ENCODE results near the gene TRNAU1AP. TPM values are rescaled to one million over a fixed set of nuclear protein-coding genes. Genes with fewer than 3 reads are reported as not detected.

TRNAU1AP gene
- total and polyA plus RNA-seq, 10 of the 15 experiments (the other 5 are each of a cell fraction or from before 2014, with no cell fraction given): 24.3 to 67.0 (median 31.8) TPM

DNA sequence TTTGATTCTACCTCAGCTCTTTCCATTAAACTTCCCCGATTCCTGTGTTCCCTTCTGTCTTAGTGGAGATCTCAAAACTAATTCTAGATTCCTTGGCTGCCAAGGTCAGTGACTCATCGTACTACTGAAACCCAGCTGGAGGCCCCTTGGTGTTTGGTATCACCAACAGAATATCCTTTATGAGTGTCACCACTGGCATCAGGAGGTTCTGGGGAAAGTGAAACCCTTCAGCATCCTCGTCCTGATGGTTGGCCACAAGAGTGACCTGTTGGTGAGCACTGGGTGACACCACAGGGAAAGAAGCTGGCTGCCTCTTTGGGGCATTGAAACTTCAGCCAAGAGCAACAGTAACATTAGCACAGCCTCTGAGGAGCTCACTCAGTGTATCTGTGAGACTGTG lies 48.8 kb downstream of the TRNAU1AP start (continued):
- TF ChIP-seq, protein P1, sequence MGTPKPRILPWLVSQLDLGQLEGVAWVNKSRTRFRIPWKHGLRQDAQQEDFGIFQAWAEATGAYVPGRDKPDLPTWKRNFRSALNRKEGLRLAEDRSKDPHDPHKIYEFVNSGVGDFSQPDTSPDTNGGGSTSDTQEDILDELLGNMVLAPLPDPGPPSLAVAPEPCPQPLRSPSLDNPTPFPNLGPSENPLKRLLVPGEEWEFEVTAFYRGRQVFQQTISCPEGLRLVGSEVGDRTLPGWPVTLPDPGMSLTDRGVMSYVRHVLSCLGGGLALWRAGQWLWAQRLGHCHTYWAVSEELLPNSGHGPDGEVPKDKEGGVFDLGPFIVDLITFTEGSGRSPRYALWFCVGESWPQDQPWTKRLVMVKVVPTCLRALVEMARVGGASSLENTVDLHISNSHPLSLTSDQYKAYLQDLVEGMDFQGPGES (IDR thresholded peaks at IDR 0.05): no peak
- TF ChIP-seq JUND (IDR thresholded peaks at IDR 0.05; ENCODE audit: low read depth, low read length) (no peak), NFIC (IDR thresholded peaks at IDR 0.05; ENCODE audit: low read depth, low read length) (peak; percentile 33; the same call in 1 of the 2 replicates), CHD1 (IDR thresholded peaks at IDR 0.05; ENCODE audit: low read depth, low read length) (no peak), POU2F2 (IDR thresholded peaks at IDR 0.05; ENCODE audit: borderline replicate concordance, low read depth, low read length) (no peak), DPF2 (IDR thresholded peaks at IDR 0.05) (peak; percentile 18; the same call in 1 of the 2 replicates), CBX5 (IDR thresholded peaks at IDR 0.05; ENCODE audit: low read depth) (no peak), TCF12 (IDR thresholded peaks at IDR 0.05; ENCODE audit: low read depth, low read length) (peak; percentile 73; the same call in 1 of the 2 replicates), SMAD1 (IDR thresholded peaks at IDR 0.05; ENCODE audit: low read depth, partially characterized antibody) (no peak), NBN (IDR thresholded peaks at IDR 0.05) (no peak), SUPT20H (IDR thresholded peaks at IDR 0.05; ENCODE audit: borderline replicate concordance, control insufficient read depth, low read depth, low read length) (no peak), SREBF1 (IDR thresholded peaks at IDR 0.05; ENCODE audit: low read length) (no peak), POLR2AphosphoS2 (IDR thresholded peaks at IDR 0.05; ENCODE audit: low read depth, low read length) (no peak), EP300 (IDR thresholded peaks at IDR 0.05; ENCODE audit: borderline replicate concordance in 1 of 2, control insufficient read depth in 1 of 2, low read depth in 2 of 2, low read length in 2 of 2) (no peak), NR2C2 (IDR thresholded peaks at IDR 0.05; ENCODE audit: borderline replicate concordance, control insufficient read depth, insufficient read length, low read depth) (no peak), CBX3 (IDR thresholded peaks at IDR 0.05; ENCODE audit: borderline replicate concordance, low read depth) (no peak), NRF1 (conservative IDR thresholded peaks at IDR 0.05; ENCODE audit: low read depth, low read length) (no peak), NR2F1 (conservative IDR thresholded peaks at IDR 0.05) (0 out of 2 replicates have a peak, but pooled peaks have one; percentile 45), JUNB (IDR thresholded peaks at IDR 0.05) (peak; percentile 60), SP1 (IDR thresholded peaks at IDR 0.05; ENCODE audit: low read depth, low read length) (no peak), KAT2A (conservative IDR thresholded peaks at IDR 0.05; ENCODE audit: control insufficient read depth, low read depth, low read length) (no peak)
- TF ChIP-seq, protein P2, sequence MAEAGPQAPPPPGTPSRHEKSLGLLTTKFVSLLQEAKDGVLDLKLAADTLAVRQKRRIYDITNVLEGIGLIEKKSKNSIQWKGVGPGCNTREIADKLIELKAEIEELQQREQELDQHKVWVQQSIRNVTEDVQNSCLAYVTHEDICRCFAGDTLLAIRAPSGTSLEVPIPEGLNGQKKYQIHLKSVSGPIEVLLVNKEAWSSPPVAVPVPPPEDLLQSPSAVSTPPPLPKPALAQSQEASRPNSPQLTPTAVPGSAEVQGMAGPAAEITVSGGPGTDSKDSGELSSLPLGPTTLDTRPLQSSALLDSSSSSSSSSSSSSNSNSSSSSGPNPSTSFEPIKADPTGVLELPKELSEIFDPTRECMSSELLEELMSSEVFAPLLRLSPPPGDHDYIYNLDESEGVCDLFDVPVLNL (IDR thresholded peaks at IDR 0.05; ENCODE audit: low read depth, low read length): no peak
- TF ChIP-seq, protein P3, sequence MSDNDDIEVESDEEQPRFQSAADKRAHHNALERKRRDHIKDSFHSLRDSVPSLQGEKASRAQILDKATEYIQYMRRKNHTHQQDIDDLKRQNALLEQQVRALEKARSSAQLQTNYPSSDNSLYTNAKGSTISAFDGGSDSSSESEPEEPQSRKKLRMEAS (IDR thresholded peaks at IDR 0.05; ENCODE audit: low read depth, low read length): no peak
- TF ChIP-seq, protein P4, sequence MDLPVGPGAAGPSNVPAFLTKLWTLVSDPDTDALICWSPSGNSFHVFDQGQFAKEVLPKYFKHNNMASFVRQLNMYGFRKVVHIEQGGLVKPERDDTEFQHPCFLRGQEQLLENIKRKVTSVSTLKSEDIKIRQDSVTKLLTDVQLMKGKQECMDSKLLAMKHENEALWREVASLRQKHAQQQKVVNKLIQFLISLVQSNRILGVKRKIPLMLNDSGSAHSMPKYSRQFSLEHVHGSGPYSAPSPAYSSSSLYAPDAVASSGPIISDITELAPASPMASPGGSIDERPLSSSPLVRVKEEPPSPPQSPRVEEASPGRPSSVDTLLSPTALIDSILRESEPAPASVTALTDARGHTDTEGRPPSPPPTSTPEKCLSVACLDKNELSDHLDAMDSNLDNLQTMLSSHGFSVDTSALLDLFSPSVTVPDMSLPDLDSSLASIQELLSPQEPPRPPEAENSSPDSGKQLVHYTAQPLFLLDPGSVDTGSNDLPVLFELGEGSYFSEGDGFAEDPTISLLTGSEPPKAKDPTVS (IDR thresholded peaks at IDR 0.05; ENCODE audit: low read depth, low read length): no peak
- TF ChIP-seq, protein P5, sequence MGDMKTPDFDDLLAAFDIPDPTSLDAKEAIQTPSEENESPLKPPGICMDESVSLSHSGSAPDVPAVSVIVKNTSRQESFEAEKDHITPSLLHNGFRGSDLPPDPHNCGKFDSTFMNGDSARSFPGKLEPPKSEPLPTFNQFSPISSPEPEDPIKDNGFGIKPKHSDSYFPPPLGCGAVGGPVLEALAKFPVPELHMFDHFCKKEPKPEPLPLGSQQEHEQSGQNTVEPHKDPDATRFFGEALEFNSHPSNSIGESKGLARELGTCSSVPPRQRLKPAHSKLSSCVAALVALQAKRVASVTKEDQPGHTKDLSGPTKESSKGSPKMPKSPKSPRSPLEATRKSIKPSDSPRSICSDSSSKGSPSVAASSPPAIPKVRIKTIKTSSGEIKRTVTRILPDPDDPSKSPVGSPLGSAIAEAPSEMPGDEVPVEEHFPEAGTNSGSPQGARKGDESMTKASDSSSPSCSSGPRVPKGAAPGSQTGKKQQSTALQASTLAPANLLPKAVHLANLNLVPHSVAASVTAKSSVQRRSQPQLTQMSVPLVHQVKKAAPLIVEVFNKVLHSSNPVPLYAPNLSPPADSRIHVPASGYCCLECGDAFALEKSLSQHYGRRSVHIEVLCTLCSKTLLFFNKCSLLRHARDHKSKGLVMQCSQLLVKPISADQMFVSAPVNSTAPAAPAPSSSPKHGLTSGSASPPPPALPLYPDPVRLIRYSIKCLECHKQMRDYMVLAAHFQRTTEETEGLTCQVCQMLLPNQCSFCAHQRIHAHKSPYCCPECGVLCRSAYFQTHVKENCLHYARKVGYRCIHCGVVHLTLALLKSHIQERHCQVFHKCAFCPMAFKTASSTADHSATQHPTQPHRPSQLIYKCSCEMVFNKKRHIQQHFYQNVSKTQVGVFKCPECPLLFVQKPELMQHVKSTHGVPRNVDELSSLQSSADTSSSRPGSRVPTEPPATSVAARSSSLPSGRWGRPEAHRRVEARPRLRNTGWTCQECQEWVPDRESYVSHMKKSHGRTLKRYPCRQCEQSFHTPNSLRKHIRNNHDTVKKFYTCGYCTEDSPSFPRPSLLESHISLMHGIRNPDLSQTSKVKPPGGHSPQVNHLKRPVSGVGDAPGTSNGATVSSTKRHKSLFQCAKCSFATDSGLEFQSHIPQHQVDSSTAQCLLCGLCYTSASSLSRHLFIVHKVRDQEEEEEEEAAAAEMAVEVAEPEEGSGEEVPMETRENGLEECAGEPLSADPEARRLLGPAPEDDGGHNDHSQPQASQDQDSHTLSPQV (IDR thresholded peaks at IDR 0.05): no peak

Data from GM12878 (cell line).